Measurements from ENCODE around the gene PHYKPL. TPM values are rescaled to one million over a fixed set of nuclear protein-coding genes. Genes with fewer than 3 reads are reported as not detected.
"Not testable (repeated sequence)": the region's sequence is repeated elsewhere in the genome, so short reads cannot be mapped to it uniquely, and the experiment has no call there.

The PHYKPL gene
- total RNA-seq, 1 donor from 2014 or later, result 205 TPM

DNA sequence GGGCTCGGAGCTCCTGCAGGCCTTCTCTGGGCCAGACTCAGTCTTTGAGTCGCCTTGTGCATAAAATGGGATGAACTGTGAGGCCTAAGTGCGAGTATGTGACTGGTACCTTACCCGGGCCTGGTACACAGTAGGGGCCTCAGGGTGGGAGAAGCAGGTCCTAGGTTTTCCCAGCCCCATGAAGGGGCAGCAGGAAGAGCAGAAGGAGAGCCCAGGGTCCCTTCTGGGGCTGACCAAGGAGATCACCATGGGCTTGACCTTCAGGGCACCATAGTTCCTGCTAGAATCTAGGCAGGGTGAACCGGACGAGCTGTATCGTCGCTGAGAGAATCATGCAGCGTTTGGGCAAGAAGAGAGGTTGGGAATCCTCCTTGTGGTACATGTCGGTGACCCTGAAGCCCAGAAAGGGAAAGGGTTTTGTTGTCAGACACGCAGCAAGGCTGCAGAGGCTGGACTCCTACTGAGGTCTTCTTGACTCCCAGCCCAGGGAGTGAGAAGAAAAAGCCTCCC is 373 bp upstream of the PHYKPL start:
- ChIA-PET POLR2A (interaction anchor here (0.6 to 3.2 kb wide), 4 partner anchors 18 to 1391 kb away, joined by 4 to 17 read pairs (median 8); partner anchors contain the start of genes HNRNPAB and HNRNPH1), CTCF (interaction anchor here (0.7 kb wide), 1 partner anchor 12 kb away, joined by 3 read pairs; no protein-coding TSS in a partner anchor)
- intact Hi-C loops (cut with micrococcal nuclease), result loop anchor here (1.0 to 2.0 kb wide), 4 partner anchors 7 to 1466 kb away; partner anchors contain the start of genes CANX, HNRNPAB and ZNF354A
- H3K9me3 Mint-ChIP-seq, result no peaks in the 10 kb centered on the region
- DNase-seq (no peak), ATAC-seq (ENCODE audit: low read depth) (no peak)
- peaks cover 49% of the 10 kb centered on the region for H3K4me1 Mint-ChIP-seq
- peak overlapping the region; percentile 68 for H3K4me3 Mint-ChIP-seq
- H3K27me3 Mint-ChIP-seq, result no peaks in the 10 kb centered on the region
- TF ChIP-seq, protein P1, sequence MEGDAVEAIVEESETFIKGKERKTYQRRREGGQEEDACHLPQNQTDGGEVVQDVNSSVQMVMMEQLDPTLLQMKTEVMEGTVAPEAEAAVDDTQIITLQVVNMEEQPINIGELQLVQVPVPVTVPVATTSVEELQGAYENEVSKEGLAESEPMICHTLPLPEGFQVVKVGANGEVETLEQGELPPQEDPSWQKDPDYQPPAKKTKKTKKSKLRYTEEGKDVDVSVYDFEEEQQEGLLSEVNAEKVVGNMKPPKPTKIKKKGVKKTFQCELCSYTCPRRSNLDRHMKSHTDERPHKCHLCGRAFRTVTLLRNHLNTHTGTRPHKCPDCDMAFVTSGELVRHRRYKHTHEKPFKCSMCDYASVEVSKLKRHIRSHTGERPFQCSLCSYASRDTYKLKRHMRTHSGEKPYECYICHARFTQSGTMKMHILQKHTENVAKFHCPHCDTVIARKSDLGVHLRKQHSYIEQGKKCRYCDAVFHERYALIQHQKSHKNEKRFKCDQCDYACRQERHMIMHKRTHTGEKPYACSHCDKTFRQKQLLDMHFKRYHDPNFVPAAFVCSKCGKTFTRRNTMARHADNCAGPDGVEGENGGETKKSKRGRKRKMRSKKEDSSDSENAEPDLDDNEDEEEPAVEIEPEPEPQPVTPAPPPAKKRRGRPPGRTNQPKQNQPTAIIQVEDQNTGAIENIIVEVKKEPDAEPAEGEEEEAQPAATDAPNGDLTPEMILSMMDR (IDR thresholded peaks at IDR 0.05), result no peak
- peak overlapping the region; percentile 84 for H3K27ac Mint-ChIP-seq
- peaks cover 37% of the 10 kb centered on the region for H3K36me3 Mint-ChIP-seq (ENCODE audit: low read depth)

DNA sequence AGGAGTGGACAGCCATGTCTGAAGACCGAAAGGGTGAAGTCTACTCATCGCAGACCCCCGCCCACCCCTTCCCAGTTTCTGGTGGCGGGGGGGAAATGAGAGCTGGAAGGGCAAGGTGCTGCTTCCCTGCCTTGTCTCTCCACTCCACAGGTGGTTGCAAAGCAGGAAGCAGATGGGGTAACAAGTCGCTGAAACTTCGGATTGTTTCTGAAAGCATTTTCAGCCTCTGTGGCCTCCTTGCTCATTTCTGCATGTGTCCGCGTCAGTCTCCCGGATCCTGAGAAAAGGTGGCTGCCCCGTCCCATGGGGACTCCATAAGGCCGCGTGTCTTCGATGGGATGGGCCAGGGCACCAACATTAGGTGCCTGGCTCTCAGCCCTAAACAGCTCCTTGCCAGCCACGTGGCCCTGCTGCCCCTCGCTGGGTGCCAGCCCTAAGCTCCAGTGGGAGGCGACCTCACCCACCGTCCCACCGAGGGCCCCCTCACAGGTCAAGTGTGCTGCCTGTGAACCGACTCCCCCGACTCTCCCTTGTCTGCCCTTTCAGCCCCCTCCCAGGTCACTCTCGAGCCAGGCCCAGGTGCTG is 971 bp downstream of the PHYKPL start:
- ATAC-seq (ENCODE audit: low read depth) (no peak), DNase-seq (no peak)
- Mint-ChIP-seq H3K27ac (peak overlapping the region; percentile 71), H3K4me1 (peaks cover 46% of the 10 kb centered on the region), H3K4me3 (peak overlapping the region; percentile 86), H3K27me3 (no peaks in the 10 kb centered on the region), H3K36me3 (ENCODE audit: low read depth) (peaks cover 50% of the 10 kb centered on the region), H3K9me3 (no peaks in the 10 kb centered on the region)
- intact Hi-C loops (cut with micrococcal nuclease), result loop anchor here (1.0 to 2.0 kb wide), 4 partner anchors 9 to 1467 kb away; partner anchors contain the start of genes CANX, HNRNPAB and ZNF354A
- ChIA-PET CTCF (no interaction called here), POLR2A (interaction anchor here (1.0 to 3.2 kb wide), 4 partner anchors 9 to 1319 kb away, joined by 3 to 17 read pairs (median 4); partner anchors contain the start of gene HNRNPAB)
- TF ChIP-seq, protein P1 (IDR thresholded peaks at IDR 0.05), result no peak

DNA sequence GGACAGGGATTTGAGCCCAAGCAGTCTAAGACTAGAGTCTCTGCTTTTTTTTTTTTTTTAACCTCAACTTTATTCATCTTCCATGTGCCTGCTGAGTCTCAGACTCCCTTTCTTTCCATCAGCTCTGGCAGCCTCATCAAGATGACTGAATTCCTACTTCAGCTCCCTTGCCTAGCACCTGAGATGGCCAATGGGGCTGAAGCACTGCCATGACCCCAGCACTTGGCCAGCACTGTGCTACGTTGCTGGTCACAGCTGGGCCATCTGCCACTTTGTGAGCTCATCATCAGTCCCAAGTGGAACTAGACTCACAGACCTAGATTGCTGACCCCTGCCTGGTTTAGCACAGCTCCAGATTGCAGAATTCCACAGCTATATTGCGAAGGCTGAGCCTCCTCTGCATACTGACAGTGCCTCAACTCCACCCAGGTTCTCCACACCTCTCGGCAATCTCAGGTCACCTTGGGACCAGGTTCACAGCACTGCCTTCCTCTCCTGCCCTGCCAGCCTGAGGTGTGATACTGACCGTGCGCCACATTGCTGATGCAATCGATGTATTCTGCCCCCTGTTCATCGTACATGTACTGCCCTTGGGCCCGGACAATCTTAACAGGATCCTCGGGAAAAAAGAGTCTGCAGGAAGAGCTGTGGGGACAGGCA is 1.6 kb downstream of the PHYKPL start:
- ChIA-PET CTCF (interaction anchor here (0.6 kb wide), 1 partner anchor 356 kb away, joined by 3 read pairs; no protein-coding TSS in a partner anchor), POLR2A (interaction anchor here (0.6 to 3.2 kb wide), 3 partner anchors 27 to 1695 kb away, joined by 3 to 17 read pairs (median 3); partner anchors contain the start of gene HNRNPAB)
- DNase-seq, result no peak
- H3K36me3 Mint-ChIP-seq (ENCODE audit: low read depth), result peaks cover 53% of the 10 kb centered on the region
- H3K27ac Mint-ChIP-seq, result peak overlapping the region; percentile 71
- H3K4me3 Mint-ChIP-seq, result peak overlapping the region; percentile 86
- H3K9me3 Mint-ChIP-seq, result no peaks in the 10 kb centered on the region
- intact Hi-C loops (cut with micrococcal nuclease), result no loop called here
- H3K4me1 Mint-ChIP-seq, result peaks cover 46% of the 10 kb centered on the region
- TF ChIP-seq, protein P1 (IDR thresholded peaks at IDR 0.05), result no peak
- no peak for ATAC-seq (ENCODE audit: low read depth)
- H3K27me3 Mint-ChIP-seq, result no peaks in the 10 kb centered on the region

DNA sequence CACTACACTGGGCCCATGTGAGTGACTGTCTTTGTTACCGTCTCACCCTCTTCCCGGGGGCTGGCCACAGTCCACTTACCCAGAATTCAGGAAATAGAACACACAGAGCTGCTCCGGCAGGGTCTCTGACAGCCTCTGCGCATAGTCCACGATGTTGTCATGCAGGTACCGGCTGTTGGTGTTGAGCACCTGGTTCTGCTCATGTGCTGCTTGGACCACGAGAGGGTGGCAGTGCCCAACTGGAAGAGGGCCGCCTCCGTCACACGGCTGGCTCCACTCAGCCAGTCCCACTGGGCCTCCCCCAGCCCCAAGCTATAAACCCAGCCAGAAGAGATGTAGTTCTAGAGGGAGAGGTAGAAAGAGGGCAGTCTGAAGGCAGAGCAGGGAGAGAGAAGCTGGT is 2.7 kb downstream of the PHYKPL start:
- DNase-seq, result no peak
- ChIA-PET POLR2A (interaction anchor here (2.4 kb wide), 1 partner anchor 26 kb away, joined by 7 read pairs; the partner anchor contains the start of gene HNRNPAB), CTCF (no interaction called here)
- ATAC-seq (ENCODE audit: low read depth), result no peak
- no peaks in the 10 kb centered on the region for H3K27me3 Mint-ChIP-seq
- no peaks in the 10 kb centered on the region for H3K9me3 Mint-ChIP-seq
- peaks cover 40% of the 10 kb centered on the region for H3K4me1 Mint-ChIP-seq
- H3K27ac Mint-ChIP-seq, result no peak overlapping the region
- intact Hi-C loops (cut with micrococcal nuclease), result no loop called here
- peak overlapping the region; percentile 59 for H3K4me3 Mint-ChIP-seq
- TF ChIP-seq, protein P1 (IDR thresholded peaks at IDR 0.05), result no peak
- peaks cover 62% of the 10 kb centered on the region for H3K36me3 Mint-ChIP-seq (ENCODE audit: low read depth)

DNA sequence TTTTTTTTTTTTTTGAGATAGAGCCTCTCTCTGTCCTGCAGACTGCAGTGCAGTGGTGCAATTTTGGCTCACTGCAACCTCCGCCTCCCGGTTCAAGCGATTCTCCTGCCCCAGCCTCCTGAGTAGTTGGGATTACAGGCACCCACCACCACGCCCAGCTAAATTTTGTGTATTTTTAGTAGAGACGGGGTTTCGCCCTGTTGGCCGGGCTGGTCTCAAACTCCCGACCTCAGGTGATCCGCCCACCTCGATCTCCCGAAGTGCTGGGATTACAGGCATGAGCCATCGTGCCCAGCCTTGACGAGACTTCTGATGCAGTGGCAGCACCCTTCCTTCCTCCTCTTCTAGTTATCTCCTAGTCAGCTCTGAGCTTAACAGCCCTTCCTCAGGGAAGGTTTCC is 3.5 kb downstream of the PHYKPL start:
- intact Hi-C loops (cut with micrococcal nuclease); ATAC-seq (ENCODE audit: low read depth); H3K9me3 Mint-ChIP-seq; CTCF ChIA-PET; H3K4me3 Mint-ChIP-seq; H3K27me3 Mint-ChIP-seq; DNase-seq; H3K27ac Mint-ChIP-seq: not testable (repeated sequence)
- Mint-ChIP-seq H3K36me3 (ENCODE audit: low read depth) (peaks cover 69% of the 10 kb centered on the region), H3K4me1 (peaks cover 39% of the 10 kb centered on the region)
- POLR2A ChIA-PET, result interaction anchor here (0.7 to 2.4 kb wide), 2 partner anchors 25 to 1449 kb away, joined by 5 to 7 read pairs; partner anchors contain the start of gene HNRNPAB

All from activated B cell treated with CpG ODN at 0.5 μM for 24 hours (primary cell).